ENCODE measurements around the gene CNFN.
A peak's percentile ranks its signal among the peaks of the same experiment; 100 is the strongest.
"Not testable (repeated sequence)": the region's sequence is repeated elsewhere in the genome, so short reads cannot be mapped to it uniquely, and the experiment has no call there.

Gene CNFN

DNA sequence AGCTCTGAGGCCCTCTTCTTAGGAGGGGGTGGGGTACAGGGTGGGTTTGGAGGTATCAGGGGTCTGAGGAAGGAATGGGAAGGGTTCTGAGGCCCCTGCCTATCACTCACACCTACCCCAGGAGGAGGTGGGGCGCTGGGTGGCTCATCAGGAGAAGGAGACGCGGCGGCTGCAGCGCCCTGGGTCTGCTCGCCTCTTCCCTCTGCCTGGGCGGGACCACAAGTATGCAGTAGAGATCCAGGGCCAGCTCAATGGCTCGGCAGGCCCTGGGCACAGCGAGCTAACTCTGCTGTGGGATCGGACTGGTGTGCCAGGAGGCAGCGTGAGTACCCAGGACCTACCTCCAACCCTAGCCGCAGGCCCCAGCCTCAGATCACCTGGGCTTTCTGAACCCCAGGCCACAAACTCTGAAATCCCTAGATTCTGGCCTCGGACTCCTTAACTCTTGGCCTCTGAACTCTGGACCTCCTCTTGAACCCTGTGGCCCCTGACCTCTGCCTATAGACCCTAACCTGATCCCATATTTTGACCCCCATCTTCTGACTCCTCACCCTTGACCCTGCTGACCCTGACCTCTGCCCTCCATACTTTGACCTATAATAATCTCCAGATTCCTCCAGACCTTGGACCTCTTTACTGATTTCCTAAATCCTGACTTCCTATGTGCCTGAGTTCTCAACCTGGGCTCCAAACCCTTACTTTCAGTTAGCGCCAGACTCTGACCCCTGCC, 40.6 kb downstream of the CNFN start:
- DNase-seq (ENCODE audit: low read depth), result no peak

DNA sequence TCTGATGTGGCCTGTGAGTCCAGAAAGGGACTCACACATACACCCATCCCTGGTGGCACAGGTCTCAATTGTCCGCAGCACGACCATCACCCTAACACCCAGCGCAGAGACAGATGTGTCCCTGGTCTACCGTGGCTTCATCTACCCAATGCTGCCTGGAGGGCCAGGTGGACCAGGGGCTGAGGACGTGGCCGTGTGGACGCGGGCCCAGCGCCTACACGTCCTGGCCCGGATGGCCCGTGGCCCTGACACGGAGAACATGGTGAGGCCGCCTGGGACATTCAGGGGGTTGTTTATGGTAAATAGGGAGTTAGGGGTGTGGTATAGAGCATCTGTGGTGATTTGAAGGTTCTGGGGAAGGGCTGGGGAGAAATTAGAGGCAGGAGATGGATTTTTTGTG, 41.9 kb downstream of the CNFN start:
- DNase-seq (ENCODE audit: low read depth), result no peak

DNA sequence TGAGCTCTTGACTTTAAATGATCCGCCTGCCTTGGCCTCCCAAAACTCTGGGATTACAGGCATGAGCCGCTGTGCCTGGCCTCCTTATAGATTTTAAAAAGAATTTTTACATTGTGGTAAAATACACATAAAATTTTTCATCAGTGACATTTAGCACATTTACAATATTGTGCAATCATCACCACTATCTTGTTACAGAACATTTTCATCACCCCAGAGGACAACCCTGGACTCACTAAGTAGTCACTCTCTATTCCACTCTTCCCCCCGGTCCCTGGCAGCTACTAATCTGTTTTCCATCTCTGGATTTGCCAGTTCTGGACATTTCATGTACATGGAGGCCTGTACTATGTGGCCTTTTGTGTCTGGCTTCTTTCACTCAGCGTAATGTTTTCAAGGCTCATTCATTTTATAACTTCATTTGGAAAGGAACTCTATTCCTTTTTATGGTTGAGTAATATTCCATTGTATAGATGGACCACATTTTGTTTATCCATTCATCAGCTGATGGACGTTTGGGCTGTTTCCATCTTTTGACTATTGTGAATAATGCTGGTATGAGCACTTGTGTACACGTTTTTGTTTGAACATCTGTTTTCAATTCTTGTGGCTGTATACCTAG, 44.8 kb downstream of the CNFN start:
- peak; percentile 74 for DNase-seq (ENCODE audit: low read depth)

DNA sequence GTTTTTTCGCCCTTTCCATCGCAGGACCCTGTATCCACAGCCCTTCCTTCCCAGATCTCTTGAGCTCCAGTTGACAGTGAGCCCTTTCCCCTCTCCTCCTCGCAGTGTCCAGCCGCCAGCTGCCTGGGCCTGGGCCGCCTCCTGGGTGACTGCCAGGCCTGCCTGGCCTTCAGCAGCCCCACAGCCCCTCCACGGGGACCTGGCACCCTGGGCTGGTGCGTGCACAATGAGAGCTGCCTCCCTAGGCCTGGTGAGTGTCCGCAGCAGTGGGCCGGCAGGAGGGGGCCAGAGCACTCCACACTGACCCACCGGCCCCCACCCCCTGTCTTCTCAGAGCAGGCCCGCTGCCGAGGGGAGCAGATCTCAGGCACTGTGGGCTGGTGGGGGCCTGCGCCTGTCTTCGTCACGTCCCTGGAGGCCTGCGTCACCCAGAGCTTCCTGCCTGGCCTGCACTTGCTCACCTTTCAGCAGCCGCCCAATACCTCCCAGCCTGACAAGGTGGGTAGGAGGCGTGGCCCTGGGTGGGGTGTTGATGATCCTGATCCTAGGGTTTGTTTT, 45.7 kb downstream of the CNFN start:
- DNase-seq (ENCODE audit: low read depth), result no peak

DNA sequence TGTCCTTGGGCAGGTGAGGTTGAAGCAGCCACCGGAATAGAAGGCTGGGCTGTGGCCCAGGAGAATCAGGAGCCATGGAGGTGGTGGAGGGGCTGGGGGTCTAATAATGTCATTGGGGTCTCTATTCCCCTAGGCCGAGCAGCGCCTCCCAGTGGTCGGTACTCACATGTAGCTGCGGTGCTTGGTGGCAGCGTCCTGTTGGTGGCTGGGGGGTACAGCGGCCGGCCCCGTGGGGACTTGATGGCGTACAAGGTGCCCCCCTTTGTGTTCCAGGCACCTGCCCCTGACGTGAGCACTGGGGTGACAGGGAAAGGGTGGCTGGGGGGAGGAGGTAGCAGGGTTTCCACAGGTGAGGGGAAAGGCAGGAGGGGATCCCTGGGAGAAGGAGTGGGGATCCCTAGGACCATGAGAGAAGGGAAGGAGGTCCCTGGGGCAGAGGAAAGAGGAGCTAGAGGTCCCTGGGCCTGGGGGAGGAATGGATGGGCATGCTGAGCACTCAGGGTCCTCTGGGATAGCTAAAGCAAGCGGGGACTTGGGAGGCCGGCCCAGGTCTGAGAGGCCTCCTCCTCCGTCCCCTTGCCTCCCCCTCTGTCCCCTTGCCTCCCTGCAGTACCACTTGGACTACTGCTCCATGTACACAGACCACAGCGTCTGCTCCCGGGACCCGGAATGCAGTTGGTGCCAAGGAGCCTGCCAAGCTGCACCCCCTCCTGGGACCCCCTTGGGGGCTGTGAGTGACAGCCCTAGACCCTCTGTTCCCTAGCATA, 46.6 kb downstream of the CNFN start:
- no peak for DNase-seq (ENCODE audit: low read depth)

DNA sequence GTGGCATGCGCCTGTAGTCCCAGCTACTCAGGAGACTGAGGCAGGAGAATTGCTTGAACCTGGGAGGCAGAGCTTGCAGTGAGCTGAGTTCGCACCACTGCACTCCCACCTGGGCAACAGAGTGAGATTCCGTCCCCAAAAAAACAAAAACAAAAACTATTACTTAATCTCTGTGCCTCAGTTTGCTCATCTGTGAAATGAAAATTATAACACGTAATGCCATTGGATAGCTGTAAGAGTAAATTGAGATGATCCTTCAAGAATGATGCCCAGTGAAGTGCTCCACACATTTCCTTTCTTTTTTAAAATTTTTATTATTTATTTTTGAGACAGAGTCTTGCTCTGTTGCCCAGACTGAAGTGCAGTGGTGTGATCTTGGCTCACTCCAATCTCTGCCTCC, 50.2 kb downstream of the CNFN start:
- DNase-seq (ENCODE audit: low read depth), result not testable (repeated sequence)

DNA sequence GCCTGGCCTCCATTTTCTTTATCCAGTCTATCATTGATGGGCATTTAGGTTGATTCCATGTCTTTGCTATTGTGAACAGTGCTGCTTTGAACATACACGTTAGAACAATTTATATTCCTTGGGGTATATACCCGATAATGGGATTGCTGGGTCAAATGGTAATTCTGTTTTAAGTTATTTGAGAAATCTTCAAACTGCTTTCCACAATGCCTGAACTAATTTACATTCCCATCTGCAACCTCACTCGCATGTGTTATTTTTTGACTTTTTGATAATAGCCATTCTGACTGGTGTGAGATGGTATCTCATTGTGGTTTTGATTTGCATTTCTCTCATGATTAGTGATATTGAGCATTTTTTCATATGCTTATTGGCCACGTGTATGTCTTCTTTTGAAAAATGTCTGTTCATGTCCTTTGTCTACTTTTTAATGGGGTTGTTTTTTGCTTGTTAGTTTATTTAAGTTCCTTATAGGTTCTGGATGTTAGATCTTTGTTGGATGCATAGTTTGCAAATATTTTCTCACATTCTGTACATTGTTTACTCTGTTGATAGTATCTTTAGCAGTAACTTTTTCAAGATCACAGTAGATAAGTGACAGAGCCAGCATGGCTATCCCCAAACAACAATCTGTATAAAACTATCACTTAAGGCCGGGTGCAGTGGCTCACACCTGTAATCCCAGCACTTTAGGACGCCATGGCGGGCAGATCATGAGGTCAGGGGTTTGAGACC, 50.8 kb downstream of the CNFN start:
- DNase-seq (ENCODE audit: low read depth), result not testable (repeated sequence)

Data from fibroblast of the conjunctiva (primary cell).